GM18517 (cell line): Measurements from ENCODE around the gene CFAP97.
A peak's percentile ranks its signal among the peaks of the same experiment; 100 is the strongest.
"Not testable (repeated sequence)": the region's sequence is repeated elsewhere in the genome, so short reads cannot be mapped to it uniquely, and the experiment has no call there.

Source experiments
- ATAC-seq: cut with Tn5 transposase; IDR thresholded peaks from one replicate; pipeline ENCODE4 v1.9.1; 2021; ENCODE audit warnings: mild to moderate bottlenecking, moderate library complexity; ENCODE audit not compliant: unreplicated experiment

The CFAP97 gene

DNA sequence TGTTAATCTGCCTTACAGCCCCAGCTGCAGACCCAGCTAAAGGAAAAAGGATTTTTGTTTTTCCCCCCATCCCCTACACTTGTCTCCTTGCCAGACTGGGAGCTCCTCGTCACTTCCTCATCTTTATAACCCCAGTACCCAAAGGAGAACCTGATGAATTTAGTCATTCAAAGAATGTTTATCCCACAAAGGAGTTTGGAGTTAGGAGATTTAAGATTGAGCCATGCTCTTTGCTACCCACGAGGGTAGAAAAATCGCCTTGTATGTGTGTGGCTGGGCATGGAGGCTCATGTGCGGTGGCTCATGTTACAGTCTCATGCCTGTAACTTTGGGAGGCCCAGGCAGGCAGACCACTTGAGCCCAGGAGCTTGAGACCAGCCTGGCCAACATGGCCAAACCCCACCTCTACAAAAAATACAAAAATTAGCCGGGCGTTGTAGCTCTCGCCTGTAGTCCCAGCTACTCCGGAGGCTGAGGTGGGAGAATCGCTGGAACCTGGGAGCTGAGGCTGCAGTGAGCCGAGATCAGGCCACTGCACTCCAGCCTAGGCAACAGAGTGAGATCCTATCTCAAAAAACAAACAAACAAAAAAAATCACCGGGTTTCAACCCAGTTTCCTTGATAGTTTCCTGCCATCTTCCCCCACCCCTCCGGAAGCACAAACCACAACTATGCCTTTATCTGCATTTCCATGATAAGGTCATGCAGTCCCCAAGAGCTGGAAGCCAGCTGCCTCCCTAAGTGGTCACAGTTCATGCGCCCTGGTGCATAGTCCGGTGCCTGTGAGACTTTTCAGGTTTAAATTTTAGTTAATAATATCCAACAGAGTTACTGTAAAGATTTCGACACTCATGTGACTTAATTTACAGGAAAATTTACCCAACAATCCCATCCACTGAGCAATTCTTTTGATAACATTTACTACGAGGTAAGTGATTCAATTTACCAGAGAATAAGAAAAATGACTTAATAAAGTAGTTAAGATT lies 1.5 kb downstream of the CFAP97 start:
- ATAC-seq, result no peak

- not testable (repeated sequence) for ATAC-seq
Observed at GRCh38 chr4:185198189-185198588, 5.6 kb downstream of the CFAP97 start.

- no peak for ATAC-seq
Observed at GRCh38 chr4:185196437-185196836, 7.4 kb downstream of the CFAP97 start.

- no peak for ATAC-seq
Observed at GRCh38 chr4:185194924-185195888, 8.6 kb downstream of the CFAP97 start.

DNA sequence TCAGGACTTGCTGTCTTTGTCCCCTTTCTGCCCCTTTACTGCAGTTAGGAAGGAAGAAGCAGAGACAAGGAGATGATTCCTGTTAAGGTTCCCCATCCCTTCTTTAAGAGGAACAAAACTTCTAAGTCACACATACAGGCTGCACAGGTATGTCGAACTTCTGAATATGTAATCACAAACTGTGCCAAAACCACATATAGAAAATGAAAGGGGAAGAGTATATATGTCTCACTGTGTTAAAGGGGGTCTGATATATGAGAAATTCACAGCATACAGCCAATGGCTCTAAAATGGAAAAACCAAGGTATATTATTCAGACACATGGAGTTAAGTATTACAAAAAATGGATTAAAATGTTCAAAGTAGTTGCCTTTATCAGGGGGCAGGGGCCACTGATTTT lies 11.7 kb downstream of the CFAP97 start:
- peak; percentile 88 for ATAC-seq

GRCh38 chr4:185190306-185190856 lies 13.4 kb downstream of the CFAP97 start:
- no peak for ATAC-seq

DNA sequence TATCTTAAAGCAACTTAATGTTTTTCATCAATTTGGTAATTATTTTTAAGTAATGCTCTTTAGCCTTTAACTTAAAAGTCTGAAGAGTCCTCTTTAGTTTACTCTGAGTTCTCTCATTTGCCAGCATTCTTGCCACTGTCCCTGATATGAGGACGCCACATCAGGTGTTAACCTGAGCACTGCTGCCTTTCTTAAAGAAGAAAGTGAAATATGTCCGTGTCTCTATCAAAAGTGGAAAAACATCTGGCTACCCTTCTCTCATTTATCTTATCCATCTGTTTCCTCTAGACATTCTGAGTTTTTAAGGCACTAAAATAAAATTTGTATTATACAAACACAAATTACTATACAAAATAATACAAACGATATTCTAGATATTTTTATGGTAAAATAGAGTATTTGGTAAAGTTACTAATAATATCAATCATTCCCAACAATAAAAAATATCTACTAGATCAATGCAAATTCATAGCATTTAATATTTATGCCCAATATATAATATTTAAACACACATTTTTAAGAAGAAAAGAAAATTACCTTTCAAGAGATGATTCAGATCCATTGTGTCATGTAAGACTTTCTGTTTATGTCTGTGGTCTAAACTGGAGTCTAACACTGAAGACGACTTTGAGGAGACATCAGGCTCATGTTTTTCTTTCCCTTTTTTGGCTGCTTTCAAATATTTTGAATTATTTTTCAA lies 14.0 kb downstream of the CFAP97 start:
- ATAC-seq, result no peak

DNA sequence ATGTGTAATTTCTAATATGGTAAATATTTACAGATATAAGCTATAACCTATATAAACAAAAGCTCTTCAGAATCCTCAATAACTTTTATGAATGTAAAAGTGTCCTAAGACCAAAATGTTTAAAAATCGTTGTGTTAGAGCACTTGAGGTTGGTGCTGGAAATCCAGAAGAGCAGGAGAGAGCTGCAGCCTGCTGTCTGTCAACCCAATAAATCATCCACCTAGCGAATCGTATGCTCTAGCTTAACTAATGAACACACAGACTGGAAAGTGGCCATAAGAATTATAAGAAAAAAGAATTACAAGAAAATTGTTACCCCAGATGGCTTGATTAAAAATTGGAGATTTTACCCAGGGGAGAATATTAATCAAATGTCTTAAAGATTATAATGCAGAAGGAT lies 17.0 kb downstream of the CFAP97 start:
- ATAC-seq, result no peak

- peak; percentile 58 for ATAC-seq
Observed at GRCh38 chr4:185183622-185184281, 20.0 kb downstream of the CFAP97 start.

GRCh38 chr4:185182239-185182638 lies 21.6 kb downstream of the CFAP97 start:
- no peak for ATAC-seq

GRCh38 chr4:185179488-185179887 lies 24.3 kb downstream of the CFAP97 start:
- ATAC-seq, result no peak

DNA sequence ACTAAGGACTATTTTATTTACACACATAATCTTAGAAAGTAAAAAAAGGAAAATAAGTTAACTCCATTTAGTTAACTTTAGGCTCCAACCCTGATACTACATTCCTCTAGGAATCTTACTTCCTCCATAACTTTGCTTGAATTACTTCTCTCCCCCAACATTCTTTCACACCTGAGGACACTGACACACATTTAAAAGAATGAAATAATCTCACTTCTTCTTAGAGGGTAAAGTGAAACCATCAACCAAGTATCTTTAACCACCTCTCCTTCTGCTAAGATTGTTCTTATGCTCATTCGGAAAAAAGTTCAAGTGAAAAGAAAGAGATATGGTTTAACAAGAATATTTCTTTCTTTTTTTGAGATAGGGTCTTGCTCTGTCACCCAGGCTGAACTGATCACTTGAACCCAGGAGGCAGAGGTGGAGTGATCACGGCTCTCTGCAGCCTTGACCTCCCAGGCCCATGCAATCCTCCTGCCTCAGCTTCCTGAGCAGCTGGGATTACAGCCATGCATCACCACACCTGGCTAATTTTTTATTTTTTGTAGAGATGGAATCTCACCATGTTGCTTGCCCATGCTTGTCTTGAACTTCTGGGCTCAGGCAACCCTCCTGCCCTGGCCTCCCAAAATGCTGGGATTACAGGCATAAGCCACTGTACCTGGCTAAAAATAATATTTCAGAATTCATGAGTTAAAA lies 32.3 kb downstream of the CFAP97 start:
- peak; percentile 88 for ATAC-seq

DNA sequence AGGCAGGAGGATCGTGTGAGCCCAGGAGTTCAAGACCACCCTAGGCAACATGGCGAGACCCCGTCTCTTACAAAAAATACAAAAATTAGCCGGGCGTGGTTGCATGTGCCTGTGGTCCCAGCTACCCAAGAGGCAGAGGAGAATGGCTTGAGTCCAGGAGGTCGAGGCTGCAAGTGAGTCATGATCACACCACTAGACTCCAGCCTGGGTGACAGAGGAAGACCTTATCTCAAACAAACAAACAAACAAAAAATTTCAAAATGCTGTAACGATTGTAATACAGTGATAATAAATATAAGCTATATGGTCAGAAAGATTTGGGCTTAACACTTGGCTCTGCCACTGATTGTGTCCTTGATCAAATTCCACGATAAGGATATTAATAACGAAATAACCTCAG lies 36.6 kb downstream of the CFAP97 start:
- ATAC-seq, result no peak

GRCh38 chr4:185165605-185166063 lies 38.2 kb downstream of the CFAP97 start:
- peak; percentile 94 for ATAC-seq

GRCh38 chr4:185151296-185151695 lies 52.5 kb downstream of the CFAP97 start:
- no peak for ATAC-seq

DNA sequence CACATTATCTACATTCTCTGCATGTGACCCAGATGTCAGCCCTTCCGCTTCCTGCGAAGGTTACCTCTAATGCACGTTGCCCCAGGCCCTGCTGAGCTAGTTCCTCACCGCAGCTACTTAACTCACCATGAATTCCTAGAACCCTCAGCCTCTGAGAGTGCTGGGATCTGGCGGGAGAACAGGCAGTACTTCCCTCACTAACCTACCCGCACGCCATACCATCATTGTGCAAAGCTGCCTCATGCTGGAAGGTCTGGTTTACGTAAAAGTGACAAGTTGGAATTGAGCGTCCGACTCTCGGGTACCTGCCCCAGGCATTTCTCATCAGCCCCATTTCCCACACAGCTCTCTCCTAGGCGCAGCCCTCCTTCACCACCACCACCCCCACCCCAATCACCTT lies 54.4 kb downstream of the CFAP97 start:
- ATAC-seq, result no peak

DNA sequence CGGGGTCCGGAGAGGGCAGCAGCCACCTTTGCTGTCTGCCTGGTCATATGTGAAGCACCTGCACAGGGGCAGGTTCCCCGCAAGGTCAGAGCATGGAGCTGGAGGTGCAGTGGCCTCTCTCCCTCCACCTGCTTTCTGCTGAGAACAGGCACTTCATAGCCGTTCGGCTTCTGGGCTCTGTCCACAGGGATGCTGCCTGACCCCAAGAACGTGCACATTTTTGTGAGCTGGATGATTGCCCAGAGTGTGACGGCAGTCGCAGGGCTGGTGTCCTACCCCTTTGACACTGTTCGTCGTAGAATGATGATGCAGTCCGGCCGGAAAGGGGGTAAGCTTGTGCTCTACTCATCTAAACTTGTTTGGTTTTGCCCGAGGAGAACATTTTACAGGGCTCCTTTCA lies 58.2 kb downstream of the CFAP97 start:
- ATAC-seq, result no peak

GRCh38 chr4:185144601-185145240 lies 59.1 kb downstream of the CFAP97 start:
- no peak for ATAC-seq

- peak; percentile 16 for ATAC-seq
Observed at GRCh38 chr4:185143601-185143969, 60.2 kb downstream of the CFAP97 start.
